Measurements from ENCODE around the gene WDR36.

The WDR36 gene

DNA sequence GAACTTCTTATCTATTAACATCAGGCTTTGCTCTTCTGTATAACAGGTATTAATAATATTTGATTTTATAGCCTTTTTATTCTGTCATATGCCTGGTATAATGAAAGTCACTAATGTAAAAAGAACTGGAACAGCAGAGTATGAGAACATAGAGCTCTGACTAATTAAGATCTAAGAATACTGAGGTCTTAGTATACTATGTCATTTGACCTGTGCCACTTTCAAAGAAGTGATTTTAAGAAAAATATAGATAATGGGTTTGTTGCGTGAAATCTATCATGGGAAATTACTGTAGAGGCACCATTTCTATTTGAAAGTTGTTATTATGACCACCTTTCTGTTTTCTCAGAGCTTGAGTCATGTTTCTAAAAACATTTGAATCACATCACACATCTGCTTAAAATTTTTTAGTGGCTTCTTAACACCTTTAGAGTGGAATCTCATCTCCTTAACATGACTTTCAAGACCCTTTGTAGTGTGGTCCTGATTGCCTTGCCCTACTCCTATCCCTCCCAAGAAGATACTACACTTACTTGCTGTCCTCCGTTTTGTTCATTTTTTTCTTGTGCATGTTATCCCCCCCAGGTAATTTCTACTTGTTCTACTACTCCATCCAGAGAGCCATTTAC lies 14.3 kb downstream of the WDR36 start:
- no peak for DNase-seq

DNA sequence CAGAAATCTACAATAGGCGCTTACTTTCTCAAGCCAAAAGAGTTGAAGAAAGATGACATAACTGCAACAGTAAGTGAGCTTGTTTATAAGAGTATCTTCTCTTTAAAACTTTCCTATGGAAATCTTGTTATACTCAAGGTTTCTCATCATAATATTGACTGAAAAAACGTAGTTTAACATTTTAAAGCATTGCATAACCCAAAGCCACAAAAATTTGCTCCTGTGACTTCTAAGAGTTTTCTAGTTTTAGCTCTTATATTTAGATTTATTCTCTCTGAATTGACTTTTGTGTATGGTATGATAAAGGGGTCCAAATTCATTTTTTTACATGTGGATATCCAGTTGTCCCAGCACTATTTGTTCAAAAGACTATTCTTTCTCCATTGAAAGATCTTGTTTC lies 15.2 kb downstream of the WDR36 start:
- no peak for DNase-seq

DNA sequence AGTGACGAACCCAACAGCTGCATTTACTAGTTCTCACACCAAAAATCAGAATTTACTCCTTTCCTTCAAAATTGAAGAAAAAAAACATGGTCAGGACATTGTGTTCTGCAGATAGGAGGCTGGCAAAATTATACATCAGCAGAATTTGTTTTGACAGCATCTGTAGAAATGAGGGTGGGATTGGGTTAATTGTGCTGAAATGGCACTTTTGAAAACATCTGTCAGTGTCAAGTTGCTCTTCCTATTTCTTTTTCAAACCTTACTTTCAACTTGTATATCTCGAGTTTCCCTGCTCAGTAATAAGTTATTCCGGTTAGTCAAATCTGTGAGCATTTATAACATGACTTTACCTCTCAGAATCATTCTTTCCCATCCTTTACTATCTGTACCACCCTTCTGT lies 19.8 kb downstream of the WDR36 start:
- no peak for DNase-seq

DNA sequence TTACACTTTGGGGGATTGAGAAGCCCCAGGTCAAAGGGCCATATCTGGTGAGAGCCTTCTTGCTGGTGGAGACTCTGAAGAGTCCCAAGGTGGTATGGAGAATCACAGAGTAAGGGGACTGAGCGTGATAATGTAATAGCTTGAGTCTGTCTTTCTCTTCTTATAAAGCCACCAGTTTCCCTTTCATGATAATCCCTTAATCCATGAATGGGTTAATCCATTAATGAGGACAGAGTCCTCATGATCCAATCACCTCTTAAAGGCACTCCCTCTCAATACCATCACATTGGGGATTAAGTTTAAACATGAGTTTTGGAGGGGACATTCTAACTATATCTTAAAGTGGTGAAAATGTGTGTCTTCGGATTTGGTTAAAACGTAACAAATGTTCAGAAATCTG lies 21.5 kb downstream of the WDR36 start:
- DNase-seq = no peak

DNA sequence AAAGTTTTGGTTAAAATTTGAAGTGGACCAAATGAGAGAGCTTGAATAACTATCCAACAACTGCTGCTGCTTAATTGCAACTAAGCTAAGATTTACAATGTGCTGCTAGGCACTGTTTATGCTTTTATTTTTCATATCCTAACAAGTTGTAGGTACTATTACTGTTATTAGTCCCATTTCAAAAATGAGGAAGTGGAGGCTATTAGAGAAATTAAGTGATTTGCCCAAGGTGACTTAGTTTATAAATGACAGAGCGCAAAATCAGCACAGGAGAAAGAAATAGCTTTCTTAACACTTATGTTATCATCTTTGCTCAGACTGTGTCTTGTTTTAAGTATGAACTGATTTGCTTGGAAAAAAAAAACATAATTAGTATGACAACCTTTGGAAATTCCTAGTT lies 23.1 kb downstream of the WDR36 start:
- DNase-seq = no peak

DNA sequence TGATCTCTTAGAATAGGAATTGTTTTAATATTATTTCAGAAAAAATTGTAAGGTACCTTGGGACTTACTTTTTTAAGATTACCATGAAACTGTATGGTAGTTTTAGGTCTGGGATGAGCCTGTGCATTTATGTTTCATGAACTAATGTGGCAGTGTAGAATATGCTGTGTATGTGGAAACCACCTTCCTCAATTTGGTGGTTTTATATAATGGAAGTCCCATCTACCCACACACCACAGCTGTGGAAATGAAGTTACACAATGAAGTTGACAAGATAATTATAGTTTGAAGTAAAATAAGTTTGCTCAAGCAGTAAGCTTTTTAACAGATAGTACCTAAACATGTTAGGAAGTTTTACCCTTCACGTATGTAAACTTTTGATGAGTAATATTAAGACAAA lies 24.4 kb downstream of the WDR36 start:
- no peak for DNase-seq

DNA sequence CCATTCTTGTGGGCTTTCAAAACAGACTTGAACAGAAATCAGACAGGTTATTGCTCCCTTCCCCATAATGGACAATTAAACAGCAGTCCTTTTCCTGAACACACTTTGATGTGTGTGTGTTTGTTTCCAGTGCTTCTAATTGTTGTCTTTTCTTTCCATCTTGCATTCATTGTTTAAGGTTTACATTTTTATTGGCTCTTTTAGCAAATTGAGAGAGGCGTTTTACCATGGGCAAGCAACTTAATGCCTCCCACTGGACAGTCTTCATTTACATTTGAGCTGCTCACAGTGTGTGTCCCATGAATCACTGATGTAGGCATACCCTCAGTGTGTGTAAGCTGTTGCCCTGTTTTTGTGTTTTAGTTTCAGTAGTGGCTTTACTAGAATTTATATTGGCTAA lies 25.0 kb downstream of the WDR36 start:
- DNase-seq = no peak

DNA sequence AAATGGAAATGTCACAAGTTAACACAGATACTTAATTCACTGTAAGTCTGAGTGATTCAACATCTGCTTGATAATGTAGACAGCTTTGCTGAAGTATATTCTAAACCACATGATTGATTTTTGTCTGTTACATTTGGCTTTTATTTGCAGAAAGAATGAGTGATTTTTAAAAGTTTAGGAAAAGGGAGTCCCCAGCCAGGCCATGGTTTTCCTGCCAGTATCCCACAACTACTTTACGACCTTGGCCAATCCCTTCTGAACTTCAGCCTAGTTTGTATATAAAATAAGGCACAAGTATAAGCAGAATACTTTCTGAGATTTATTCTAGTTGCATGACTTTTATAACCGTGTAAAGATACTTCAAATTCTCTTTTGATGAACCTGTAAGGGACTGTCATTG lies 27.1 kb downstream of the WDR36 start:
- no peak for DNase-seq

DNA sequence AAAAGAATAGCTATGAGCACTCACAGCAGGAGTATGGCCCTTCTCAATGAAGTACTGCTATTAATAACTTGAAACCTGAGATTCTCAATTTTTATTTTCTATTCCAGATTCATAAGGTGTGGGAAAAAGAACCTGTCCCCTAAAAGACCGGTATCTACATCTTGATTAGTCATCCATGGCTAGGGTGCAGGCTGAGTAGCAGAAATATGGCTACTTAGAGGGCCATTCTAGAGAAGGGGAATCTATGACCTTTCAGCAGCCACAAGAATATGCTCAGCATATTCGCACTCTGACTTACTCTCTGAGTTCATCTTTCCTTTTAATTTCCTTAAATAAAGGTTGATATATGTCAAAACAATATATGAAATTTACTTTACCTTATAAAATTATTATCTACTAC lies 27.7 kb downstream of the WDR36 start:
- no peak for DNase-seq

DNA sequence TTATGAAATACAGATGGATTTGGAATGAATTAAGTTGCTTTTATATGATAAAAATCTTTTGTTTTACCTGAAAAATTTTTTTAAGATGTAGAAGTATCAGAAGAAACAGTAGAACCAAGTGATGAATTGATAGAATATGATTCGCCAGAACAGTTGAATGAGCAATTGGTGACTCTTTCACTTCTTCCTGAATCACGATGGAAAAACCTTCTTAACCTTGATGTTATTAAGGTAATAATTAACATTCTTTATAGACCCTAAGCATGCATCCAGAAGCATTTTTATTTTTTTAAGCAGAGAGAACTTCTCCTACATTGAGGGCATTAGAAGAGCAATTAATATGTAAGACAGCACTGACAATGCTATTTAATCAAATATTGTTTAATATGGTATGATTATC lies 28.8 kb downstream of the WDR36 start:
- DNase-seq = no peak

DNA sequence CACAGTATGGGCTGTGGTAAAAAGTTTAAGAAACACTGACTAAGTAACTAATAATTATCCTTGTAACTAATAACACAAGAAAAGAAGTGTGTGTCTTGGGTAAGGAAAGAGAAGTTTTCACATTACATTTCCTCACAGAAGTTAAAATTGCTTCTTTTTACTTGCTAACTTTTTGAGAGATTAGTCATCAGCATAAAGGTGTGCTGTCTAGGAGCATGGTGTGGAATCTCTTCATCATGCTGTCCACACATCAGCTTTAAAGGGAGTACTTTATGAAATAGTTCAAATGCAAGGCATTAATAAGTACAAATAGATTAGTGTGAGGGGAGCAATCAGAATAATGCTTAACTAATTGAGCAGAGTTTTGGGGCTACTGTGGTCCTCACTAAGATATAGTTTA lies 29.8 kb downstream of the WDR36 start:
- no peak for DNase-seq

DNA sequence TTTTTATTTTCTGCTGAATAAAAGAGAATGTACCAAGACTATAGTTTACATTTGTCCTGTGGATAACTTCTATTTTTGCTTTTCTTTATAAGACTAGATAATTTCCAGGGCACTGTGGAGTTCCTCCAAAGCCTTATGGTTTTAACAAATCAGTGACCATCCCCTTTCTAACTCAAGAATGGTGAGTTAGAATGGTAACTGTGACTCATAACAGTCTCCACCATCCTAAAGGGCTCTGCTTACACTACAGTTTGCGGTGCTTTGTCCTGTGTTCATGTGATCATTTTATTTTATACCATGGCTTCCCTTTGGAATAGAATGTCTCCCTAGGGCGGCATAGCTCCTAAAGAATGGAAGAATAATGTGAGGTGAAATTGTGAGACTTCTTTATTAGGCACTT lies 30.2 kb downstream of the WDR36 start:
- DNase-seq = no peak

DNA sequence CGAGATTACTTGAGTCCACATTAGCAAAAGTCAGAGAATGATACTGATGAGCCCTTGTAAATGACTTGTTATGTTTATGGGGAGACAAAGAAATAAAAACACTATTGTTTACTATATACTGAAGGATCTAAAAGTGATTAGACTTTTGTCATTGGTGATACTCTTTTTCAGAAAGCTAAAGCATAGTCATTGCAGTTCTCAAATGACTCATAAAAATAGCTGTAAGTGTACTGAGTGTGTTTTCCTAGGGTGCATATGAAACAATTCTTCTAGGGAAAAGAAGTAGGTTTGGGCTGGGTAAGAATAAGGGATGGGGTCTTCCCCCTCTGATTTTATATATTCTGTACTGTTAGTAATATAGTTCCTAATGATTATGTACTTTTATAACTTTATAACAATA lies 32.6 kb downstream of the WDR36 start:
- no peak for DNase-seq

DNA sequence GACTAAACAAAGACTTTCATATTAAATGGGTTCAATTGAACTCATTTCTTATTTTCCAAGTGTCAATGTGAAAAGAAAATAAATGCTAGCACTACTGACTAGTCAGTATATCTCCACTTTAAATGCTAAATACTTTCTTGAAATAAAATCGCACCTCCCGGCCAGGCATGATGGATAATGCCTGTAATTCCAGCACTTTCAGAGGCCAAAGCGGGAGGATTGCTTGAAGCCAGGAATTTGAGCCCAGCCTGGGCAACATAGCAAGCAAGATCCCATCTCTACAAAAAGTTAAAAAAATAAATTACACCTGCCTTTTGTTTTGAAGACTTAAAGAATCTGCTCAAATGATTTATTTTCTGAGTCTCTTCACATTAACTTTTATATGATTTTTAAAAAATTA lies 34.7 kb downstream of the WDR36 start:
- no peak for DNase-seq

DNA sequence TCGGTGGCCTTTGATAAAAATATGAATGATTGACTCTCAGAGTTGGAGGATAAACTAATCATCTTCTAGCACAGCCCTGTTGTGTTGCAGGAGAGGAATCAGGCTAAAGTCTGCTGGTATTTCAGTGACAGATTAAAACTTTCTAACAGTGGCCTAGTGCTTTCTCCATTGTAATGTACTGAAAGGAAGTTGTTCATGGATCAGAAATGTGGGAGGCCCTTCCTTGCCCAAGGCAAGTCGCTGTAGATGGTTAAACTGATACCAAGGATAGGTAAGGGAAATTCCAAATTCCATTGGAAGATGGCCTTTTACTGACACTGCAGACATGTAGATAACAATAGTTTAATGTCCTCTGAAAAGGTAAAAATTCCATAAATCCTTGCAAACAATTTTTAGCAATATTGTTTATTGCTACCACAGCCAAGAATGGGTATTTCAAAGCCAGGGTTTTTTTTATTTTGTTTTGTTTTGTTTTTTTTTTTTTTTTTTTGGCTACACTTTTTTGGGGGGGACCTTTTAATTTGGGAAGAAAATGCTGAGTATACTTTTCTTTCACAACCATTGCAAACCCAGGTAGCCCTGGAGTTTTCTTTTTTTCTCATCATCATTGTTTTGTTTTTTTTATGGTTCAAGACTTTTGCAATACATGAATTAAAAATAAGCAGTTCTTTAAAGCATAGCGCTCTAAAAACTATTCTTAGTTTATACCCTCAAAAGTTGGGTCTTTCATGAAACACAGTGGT lies 35.5 kb downstream of the WDR36 start:
- no peak for DNase-seq

DNA sequence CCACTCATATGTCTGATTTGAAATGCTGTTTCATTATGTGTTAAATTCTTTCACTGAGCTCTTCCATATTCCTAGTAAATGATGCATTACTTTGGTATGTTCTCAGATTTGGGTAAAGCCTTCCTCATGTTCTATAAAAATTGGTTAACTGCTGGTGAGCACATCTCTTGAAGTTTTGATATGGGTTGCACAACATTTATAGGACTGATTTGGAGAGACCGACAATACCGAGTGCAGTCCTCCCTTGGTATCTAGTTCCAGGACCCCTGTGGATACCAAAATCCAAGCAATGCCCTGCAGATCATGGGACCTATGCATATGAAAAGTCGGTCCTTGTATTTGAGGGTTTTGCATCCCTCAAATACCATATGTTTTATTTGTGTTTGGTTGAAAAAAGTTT lies 37.8 kb downstream of the WDR36 start:
- DNase-seq = no peak

DNA sequence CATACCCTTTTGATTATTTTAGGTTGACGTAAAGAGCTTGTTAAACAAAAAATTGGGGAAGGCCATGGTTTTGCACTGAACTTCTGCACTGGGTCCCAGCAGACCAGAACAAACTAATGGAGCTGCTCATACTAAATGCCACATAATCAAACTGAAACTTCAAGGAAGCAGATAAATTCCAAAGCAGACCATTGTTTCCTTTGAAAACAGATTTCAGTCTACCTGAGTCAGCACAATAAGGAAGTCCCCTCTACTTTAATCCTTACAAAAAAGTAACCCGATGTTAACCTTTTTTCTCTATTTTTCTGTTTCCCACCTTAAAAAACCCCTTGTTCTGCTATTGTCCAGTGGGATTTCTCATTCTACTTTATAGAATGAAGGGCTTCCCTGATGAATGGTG lies 39.2 kb downstream of the WDR36 start:
- DNase-seq = no peak

DNA sequence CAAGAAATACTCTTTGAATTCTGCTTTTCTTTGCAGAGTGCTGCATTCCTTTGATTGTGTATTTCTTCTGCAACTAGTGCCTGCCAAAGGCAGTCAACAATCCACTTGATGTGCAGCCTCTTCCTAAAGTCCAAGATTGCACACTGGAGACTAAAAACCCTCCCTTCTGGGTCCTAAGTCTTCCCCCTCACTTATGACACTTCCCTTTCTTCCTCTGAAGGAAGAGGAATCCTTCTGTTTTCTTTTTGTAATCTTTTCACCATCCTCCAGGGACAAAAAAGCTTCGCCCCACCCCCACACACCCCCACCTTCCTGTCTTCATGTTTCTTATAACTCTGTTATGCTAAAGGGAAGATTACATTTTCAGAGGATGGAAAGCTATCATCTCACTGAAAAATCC lies 39.9 kb downstream of the WDR36 start:
- DNase-seq = no peak

DNA sequence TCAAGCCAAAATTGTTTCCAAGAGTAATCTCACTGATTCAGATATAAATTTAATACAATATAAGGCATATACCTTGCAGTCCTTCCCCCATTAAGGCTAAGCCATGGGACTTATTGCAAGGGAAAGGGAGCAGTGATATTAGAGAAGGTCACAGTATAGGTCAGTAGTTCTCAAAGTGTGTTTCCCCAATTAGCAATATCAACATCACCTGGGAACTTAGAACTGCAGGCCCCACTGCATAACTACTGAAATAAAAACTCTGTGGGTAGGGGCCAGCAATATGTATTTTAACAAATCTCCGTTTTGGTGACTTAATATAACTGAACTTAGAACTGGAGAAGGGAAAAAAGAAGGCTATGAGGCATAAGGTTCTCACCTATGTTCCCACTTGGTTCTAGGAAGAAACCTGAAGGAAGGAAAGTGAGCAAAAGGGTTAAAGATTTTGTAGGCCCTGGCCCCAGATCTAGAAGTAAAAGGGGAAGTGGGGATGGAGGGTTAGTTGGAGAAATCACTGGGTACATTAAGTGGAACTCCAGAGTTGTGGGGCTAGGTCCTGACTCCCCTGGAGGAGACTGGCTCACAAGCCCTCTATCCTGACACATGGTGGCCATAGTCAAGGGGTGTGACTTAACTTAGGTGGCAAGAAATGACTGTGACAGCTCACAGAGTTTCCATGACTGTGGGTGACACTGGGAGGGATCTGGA lies 40.7 kb downstream of the WDR36 start:
- DNase-seq = no peak

DNA sequence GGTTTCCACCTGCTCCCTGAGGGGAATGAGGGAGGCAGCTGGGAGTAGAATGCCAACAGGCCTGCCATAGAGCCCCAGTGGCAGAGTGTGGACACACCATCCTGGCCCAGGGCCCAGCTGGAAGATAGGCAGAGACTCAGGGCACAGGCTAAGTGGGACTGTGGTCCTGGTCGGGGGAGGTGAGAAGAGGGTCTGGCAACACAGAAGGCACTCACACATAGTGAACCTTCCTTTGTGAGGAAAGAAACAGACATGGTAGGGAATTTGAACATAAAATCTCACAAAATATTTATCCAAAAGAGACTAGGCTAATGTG lies 41.2 kb downstream of the WDR36 start:
- no peak for DNase-seq

DNA sequence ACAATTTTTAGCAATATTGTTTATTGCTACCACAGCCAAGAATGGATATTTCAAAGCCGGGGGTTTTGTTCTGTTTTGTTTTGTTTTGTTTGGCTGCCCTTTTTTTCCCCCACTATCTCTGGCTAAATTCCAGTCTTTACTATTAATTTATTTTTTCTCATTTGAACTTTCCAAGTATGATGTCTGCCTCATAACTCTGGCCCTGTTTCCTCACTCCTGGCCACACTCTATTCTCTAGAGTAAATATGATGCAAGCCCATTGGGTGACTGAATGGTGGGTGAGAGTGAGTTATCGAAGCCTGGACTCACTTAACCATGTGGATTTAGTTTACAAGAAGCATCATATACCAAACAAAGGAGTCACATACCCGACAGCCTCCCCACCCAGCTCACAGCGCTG lies 41.9 kb downstream of the WDR36 start:
- no peak for DNase-seq

DNA sequence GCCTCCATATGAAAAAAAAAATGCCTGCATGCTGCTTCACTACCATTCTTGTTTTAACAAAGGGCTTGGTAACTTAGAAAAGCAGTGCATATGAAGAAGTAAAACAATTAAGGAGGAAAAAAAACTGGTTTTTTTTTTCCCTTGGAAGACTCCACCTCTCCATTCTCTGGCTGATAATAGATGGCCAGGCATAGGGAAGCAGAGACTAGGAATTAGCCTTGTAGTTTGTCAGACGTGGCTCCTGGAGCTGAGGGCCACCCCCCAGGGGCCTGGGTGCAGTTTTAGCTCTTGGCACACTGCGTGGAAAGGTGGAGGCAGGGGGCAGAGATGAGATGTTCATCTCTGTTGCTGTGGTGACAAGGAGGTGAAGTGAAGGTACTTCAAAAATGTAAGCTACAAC lies 42.7 kb downstream of the WDR36 start:
- DNase-seq = no peak

DNA sequence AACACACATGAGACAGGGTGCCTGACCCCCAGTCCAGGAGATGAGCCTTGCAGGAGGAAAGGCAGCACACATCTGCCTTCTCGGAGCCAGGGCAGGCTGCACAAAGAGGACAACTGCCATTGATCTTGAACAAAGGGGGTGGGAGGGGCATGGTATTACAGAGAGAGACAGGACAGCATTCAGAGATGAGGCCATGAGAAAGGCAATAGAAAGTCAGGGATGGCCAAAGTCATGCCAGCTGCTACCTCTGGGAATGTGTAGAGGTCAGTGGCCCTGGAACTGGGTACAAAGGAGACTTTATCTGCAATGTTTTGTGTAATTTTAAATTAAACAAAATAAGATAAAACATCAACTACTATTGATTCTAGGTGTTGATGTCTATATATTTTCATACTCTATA lies 43.2 kb downstream of the WDR36 start:
- DNase-seq = no peak

DNA sequence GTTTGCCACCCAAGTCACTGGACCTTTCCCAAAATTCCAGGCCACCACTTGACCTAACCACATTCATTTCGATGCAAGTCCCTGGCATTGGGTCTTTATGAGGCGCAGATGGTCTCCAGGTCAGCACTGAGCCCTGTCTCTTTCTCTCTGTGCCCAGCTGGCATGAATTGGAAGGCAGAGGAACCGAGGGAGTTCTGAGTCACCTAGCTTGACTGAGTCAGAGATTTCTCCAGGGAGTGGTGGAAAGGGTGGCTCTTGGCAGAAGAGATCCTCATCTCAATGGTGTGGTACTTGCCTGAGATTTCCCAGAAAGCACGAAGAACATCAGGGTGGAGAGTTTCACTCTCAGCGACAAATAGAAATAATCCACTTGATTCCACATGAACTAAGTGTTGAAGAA lies 43.8 kb downstream of the WDR36 start:
- no peak for DNase-seq

DNA sequence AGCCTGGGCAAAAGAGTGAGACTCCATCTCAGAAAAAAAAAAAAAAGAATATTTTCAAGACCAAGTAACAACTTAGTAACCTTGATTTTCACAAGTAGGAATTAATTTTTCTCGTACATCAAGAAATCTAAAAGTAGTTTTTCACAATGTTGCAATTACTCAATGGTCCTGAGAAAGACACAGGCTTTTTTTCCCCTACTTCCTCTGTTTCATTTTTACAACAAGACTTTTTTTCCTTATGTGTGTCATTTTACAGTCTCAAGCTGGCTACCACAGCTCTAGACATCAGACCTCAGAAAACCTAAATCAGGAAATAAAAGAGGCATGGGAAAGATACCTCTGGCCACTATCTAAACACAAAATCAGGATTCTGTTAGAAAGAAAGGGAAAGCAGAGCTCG lies 45.9 kb downstream of the WDR36 start:
- DNase-seq = no peak

All from activated effector memory CD4-positive, alpha-beta T cell treated with Interleukin-2 at 50 U/mL for 16 hours (primary cell).